HG03354 (cell line): ENCODE measurements around the gene CAVIN4.
A peak's percentile ranks its signal among the peaks of the same experiment; 100 is the strongest.

Source experiments
- ATAC-seq: cut with Tn5 transposase; IDR thresholded peaks from one replicate; pipeline ENCODE4 v1.9.1; 2021; ENCODE audit warnings: mild to moderate bottlenecking; ENCODE audit not compliant: unreplicated experiment, poor library complexity, severe bottlenecking

CAVIN4 gene

DNA sequence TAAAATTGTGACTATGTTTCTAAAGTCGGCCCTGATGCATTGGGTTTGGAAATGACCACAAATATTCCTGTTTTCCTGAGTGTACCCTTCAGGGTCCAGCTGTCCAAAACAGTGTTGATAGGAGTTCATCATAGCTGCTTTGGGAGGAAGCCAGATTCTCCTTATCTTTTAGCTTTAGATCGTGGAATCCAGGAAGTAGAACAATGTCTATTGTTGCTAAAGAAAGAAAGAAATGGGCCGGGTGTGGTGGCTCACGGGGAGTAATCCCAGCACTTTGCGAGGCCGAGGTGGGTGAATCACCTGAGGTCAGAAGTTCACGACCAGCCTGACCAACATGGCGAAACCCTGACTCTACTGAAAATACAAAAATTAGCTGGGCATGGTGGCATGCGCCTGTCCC is 9.5 kb downstream of the CAVIN4 start:
- ATAC-seq = no peak

DNA sequence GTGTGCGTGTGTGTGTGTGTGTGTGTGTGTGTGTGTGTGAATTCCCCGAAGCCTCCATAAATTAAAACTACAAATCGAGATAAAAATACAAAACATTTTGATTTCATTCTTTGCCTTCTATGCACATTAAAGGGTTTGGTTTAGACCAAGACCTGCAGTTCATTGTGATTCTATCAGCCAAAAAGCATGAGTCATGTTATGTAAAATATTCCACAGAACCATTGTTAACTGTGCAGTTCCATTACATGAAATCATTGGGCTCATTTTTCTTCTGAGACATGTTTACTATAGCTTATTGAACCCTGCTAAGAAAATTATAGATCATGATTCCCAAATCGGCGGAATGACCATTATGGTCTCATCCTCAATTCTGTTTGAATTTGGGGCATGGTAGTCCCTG is 11.7 kb downstream of the CAVIN4 start:
- no peak for ATAC-seq

DNA sequence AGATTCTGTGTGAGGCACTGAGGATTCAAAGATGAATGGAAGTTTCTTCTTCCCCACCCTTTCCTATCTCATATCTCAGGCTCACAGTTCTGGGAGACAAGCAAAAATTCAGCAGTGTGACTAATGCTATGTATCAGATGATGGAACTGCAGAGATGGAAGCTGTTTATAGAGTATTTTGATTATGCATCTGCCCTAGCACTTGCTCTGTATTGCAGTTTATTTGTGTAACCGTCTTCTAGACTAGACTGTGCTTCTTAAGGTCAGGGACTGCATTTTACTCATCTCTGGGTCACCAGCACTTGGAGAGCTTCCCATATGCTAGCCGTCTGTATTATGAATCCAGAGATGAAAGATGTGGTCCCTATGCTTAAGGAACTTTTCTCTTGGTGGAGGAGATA is 12.6 kb downstream of the CAVIN4 start:
- no peak for ATAC-seq

DNA sequence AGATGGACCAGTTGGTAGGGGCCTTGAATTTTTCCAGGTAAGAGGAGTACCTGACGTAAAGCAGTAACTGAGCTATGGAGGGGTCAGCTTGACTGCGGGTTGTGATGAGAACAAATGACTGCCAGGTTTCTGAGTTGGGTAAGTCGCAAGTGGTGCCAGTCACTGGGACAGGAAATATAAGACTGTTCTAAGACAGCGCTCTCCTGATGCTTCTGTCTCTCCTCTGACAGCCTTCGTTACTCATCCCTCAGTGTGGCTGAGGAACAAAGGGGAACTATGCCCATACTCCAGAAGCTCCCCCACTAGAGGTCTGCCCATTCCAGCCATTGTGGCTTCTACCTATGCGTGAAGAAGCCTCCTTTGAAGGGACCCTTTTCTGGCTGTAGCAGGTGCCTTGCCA is 13.3 kb downstream of the CAVIN4 start:
- no peak for ATAC-seq

DNA sequence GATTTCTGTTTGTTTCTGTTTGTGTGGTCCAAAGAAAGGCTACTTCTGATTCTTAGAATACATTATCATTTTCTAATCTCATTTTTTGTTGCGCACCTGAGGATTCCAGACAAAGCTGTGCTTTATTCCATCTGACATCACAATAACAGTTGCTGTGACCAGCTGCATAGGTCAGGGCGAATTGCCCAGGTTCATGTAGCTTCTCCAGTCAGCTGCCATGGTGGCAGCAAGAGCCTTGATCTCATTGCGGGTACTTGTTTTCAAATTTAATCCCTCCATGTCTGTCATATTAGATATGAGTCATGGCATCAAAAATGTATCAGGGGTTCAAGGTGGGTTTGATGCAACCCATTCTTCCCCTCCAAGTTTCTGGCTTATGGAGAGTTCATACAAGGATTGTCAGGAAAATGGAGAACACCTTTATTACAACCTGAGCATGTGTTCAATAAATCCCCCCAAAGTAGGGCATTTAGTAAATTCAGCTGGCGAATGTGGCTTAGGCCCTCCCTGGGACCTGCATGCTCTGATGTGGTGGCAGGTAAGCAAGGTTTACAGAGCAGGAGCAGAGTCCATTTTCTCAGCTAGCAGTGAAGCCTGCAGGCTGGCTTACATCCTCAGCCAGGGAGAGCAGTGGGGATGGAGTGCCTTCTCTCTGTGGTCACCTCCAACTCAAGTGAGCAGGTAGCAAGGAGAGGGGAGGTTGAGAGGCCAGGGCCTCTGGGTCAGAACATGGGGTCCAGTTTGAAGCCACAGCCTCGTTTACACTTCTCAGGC is 13.9 kb downstream of the CAVIN4 start:
- no peak for ATAC-seq

DNA sequence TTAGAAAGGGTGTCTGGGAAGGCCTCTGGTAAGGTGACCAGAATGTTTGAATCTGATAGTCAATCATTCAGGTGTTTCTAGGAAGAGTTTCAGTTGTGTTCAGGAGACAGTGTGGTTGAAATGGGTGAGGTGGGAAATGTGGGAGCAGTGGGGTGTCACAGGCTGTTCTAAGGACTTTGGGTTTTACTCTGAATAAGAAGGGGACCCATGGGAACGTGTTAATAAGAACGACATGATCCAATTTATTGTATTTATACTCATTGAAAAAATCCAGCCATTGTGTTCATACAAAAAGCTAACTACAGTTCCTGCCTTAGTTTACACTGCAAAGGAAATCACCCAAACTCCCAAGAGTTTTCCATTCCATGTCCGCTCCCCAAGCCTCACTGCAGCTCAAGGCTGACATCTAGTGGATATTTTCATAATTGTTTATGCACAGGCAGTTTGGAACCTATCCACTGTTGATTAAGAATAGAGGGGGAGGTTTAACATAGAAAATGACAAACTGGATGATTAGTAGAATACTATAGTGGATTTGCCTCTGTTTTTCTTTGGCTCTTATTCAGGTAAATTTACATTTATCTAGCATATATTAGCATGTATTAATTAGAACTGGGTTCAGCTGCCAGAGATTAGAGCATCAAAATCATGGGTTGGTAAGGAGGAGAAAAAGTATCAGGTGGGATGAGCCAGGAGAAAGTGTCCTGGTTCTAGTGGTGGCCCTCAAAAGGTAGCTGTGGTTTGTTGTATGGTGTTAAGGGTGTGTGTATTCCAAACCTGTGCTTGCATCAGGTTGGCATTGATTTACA is 17.7 kb downstream of the CAVIN4 start:
- peak; percentile 43 for ATAC-seq

DNA sequence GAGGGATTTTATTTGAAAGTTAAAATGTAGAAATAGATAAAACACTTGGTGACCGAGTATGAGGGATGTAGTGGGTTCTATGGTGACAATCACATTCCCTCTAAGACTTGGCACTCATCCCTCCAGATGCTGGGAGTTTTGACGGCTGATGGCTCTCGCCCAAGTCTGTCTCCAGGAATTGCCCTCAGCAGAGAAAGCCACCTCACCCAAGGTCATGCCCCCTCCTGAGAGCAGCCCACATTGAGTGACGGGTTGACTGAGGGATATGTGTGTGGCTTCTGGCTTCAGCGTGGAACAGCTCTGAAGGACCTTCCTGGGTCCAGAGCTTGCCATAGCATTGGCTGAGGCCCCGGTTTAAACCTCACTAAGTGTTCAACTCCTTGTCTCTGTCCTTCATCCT is 19.4 kb downstream of the CAVIN4 start:
- ATAC-seq = no peak

DNA sequence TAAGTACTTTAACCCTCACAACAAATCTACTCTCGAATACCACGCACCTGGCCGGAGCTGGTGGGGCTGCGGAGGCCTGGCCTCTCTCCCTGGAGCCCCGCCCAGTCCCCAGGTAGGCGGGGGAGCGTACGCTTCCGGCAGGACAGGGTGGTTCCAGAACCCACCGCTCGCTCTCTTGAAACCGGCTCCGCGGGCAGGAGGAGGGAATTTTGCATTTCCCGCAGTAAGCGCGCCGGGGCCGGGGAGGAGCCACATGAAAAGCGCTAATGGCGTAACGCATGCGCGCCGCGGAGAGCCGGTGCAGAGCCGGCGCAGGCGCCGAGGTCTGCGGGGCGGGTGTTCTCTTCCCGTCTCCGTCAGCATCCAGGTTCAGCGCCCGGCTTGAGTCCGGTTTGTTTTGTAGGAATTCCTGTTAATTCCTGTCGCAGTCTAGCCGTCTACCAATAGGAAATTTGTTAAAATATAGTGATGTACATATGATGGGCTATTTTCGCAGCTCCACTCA is 20.8 kb downstream of the CAVIN4 start:
- peak; percentile 85 for ATAC-seq

DNA sequence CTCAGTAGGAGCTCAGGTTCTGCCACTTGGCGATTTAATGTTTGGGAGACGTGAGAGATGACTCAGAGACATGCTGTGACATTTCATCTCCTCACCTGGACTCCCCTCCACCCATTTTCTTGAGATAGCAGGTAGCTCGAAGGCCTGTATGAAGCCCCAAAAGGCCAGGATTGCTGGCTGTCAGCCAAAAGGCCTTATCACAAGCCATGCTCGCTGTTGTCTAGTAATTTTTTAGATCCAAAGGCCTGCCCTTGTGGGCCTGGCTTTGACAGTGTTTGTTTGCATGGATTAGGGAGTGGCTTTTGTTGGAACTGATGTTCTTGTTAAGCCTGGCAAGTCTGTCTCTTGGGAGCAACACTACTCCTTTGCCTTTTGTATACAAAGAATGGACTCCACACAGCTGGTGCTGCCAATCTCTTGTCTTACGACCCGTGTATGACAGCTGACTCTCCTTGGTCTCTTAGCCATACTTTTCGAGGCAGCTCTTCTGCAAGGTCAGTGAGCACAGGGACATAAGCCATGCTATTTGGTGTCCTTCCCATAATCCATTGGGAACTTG is 22.7 kb downstream of the CAVIN4 start:
- ATAC-seq = no peak

DNA sequence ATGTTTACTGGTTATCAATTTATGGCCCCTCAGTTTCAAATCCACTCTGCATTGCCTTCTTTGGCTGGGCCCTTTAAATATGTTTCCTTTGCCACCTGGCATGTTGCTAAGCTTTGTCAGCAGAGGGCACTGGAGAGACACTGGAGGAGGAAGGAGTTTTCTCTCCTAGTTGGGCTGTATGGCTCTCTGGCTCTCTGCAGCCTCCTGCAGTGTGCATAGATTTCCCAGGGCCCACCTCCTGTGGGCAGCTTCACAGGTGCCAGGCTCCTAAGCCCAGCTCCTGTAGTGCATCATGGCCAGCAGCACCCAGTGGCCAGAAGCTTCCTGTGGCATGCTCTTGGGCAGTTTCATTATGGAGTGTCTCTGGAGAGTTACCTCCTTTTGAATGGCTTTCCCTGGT is 23.3 kb downstream of the CAVIN4 start:
- peak; percentile 67 for ATAC-seq

DNA sequence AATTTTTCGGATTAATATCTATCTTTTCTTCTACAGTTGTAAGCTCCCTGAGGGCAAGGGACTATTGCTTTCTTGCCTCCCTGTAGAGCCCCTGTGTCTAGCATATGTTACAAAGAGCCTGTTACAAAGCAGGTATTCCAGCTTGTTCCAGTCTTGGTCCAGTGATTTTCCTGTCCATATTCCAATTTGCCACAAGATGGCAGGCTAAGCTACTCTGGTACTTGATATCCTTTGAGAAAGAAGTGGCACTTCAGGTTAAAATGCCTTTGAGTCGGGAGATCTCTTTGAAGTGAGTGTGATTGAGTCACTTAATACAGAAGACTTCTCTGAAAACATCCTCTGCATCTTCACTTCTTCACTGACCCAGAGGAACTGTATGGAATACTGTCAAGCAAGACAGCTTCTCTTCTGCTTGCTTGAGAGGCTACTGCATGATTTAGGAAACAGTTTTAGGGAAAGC is 24.5 kb downstream of the CAVIN4 start:
- no peak for ATAC-seq

DNA sequence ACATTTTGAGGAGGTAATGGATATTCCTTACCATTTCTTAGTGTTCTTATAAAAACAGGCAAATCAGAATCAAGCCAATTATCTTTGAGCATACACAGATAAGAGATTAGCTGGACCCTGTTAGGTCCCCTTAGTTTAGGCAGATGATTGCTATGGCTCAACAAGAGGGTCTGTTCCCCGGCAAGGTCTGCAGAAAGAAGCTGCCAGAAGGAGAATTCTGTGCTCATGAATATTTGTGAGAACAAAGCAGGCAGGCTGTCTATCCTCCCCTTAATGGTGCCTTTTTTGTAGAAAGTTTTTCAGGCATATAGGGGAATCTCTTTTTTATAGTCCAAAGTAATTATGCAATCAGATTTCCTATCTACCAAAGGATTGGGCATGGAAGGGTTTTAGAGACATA is 27.5 kb downstream of the CAVIN4 start:
- no peak for ATAC-seq

DNA sequence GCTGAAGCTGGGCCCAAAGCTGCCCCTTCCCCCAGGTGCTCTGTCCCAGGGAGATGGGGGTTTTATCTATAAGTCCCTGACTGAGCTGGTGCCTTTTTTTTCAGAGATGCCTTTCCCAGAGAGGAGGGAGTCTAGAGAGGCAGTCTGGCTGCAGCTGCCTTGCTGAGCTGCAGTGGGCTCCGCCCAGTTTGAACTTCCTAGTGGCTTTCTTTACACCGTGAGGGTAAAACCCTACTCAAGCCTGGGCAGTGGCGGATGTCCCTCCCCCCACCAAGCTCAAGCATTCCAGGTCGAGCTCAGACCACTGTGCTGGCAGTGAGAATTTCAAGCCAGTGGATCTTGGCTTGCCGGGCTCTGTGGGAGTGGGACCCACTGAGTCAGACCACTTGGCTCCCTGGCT is 41.3 kb downstream of the CAVIN4 start:
- no peak for ATAC-seq

DNA sequence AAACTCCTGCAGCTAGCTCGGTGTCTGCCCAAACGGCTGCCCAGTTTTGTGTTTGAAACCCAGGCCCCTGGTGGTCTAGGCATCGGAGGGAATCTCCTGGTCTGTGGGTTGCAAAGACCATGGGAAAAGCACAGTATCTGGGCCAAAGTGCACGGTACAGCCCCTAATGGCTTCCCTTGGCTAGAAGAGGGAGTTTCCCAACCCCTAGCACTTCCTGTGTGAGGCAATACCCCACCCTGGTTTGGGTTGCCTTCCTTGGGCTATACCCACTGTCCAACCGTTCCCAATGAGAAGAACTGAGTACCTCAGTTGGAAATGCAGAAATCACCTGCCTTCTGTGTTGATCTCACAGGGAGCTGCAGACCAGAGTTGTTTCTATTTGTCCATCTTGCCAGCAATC is 41.8 kb downstream of the CAVIN4 start:
- ATAC-seq = no peak

DNA sequence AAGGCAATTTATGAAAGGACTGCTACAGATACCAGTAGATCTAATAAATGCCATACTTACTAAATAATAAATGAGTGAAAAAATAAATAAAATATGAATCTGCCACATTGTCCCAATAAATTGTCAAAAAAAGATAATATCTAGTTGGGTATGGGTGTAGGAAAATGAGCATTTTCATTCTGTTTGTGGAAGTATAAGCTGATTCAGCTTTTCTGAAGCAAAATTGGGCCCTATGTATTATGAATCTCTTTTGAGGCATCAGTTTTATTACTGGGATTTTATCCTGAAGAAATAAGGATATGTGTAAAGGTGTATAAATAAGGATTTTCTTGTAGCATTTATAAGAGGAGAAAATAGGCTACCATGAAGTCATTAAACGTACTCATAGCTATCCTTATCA is 46.1 kb downstream of the CAVIN4 start:
- ATAC-seq = no peak

DNA sequence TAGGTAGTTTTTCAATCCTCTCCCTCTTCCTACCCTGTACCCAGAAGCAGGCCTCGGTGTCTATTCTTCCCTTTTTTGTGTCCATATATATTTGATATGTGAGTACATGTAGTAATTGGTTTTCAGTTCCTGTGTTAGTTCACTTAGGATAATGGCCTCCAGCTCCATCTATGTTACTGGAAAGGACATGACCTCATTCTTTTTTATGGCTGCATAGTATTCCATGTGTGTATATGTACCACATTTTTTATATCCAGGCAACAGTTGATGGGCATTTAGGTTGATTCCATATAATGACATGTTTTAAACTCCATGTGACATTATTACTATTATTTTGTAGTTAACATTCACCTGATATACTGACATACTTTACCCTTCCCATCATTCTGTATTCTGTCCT is 49.1 kb downstream of the CAVIN4 start:
- no peak for ATAC-seq

DNA sequence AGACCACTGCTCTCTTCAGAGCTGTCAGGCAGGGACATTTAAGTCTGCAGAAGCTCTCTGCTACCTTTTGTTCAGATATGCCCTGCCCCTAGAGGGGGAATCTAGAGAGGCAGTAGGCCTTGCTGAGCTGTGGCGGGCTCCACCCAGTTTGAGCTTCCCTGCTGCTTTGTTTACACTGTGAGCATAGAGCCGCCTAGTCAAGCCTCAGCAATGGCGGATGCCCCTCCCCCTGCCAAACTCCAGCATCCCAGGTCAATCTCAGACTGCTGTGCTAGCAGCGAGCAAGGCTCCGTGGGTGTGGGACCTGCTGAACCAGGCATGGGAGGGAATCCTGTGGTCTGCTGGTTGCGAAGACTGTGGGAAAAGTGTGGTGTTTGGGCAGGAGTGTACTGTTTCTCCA is 59.9 kb downstream of the CAVIN4 start:
- no peak for ATAC-seq
